Thyroid gland (tissue), 4 donors: ENCODE results near the gene COL27A1. TPM values are rescaled to one million over a fixed set of nuclear protein-coding genes. Genes with fewer than 3 reads are reported as not detected.

Source experiments
- DNase-seq, 2 donors: peaks; one replicate each; pipeline ENCODE4 v3.0.0-alpha.2; 2019
- H3K27ac ChIP-seq, 3 donors: fragments of 200-600 bp; sonication (generic); 1 replicate in 2 of 3; 2 replicates in 1 of 3; pipeline ENCODE4 v1.5.1; 2016 to 2019; ENCODE audit warnings: mild to moderate bottlenecking in 1 of 3, moderate library complexity in 1 of 3
- H3K27me3 ChIP-seq: fragments of 200-600 bp; sonication (generic); one replicate; pipeline ENCODE4 v1.5.1; 2019
- H3K36me3 ChIP-seq, 2 donors: fragments of 200-600 bp; sonication (generic); one replicate each; pipeline ENCODE4 v1.5.1; 2016 to 2019
- H3K4me1 ChIP-seq, 2 donors: fragments of 200-600 bp; sonication (generic); one replicate each; pipeline ENCODE4 v1.5.1; 2017 to 2019
- H3K4me3 ChIP-seq, 3 donors: fragments of 200-600 bp; sonication (generic); replicated peaks in 1 of 3; 1 replicate in 2 of 3; 2 replicates in 1 of 3; pipeline ENCODE4 v1.5.1; 2016; ENCODE audit warnings: mild to moderate bottlenecking in 1 of 3
- H3K9me3 ChIP-seq: fragments of 200-600 bp; sonication (generic); one replicate; pipeline ENCODE4 v1.5.1; 2017
- CTCF ChIP-seq, 6 experiments: fragments of 200-600 bp in 3 of 6; fragments of 450-650 bp in 3 of 6; sonication (generic) in 3 of 6; IDR thresholded peaks; one replicate each; pipeline ENCODE4 v1.5.1; 2016 to 2019; ENCODE audit warnings: antibody characterized with exemption in 6 of 6, mild to moderate bottlenecking in 2 of 6, inconsistent platforms in 1 of 6, moderate library complexity in 1 of 6
- POLR2A ChIP-seq, 2 donors: fragments of 450-650 bp; IDR thresholded peaks; one replicate each; pipeline ENCODE4 v1.6.1; 2017; ENCODE audit warnings: antibody characterized with exemption in 2 of 2, mild to moderate bottlenecking in 2 of 2, moderate library complexity in 1 of 2
- whole genome bisulfite sequencing, 2 donors: methylation state at CpG; one replicate each; pipeline ENCODE4 v1.1.5; 2017; 5-methylcytosine and 5-hydroxymethylcytosine counted together
- intact Hi-C: fragments of 100-400 bp; cut with DNase I; formaldehyde crosslinking; loops from one replicate; pipeline ENCODE4 v1.15.1; 2023
- total RNA-seq, 4 donors: library from RNA; depleted of rRNA; stranded (reverse); fragments of >200 nt; gene quantifications; one replicate each; pipeline ENCODE4 v1.2.3, GENCODE V29; 2016

The COL27A1 gene
- total RNA-seq, 4 donors from 2014 or later = 6.7 to 32.5 (median 10.6) TPM

DNA sequence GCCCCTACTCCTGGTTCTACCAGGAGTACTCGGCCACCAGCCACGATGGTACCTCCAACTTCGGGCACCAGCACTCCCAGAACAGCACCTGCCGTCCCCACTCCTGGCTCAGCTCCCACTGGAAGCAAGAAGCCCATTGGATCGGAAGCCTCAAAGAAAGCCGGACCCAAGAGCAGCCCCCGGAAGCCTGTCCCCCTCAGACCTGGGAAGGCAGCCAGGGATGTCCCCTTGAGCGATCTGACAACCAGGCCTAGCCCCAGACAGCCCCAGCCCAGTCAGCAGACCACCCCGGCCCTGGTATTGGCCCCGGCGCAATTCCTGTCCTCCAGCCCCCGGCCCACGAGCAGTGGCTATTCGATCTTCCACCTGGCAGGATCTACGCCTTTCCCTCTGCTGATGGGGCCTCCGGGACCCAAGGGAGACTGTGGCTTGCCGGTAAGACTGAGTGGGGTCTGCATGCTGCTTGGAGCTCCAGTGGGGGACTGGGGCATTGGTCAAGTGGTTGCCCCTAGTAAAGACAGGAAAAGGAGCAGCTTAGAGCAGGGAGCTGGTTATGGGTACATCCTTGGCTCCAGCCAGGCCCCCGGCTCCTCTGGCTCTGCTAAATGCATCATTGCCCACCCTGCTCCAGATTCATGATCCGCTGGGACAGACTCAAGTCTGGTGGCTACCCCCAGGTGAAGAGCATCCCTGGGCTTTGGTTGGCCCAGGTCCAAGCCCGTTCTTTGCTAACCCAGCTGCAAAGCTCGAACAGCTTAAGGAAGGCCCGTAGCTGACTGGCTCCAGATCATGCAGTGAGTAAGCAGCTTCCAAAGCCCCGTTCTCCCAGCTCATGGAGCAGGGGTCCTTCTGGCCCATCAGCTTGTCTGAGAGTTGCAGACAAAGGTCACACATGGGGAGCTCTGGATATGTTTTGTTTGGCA, 14.0 kb downstream of the COL27A1 start:
- DNase-seq = no peak
- H3K36me3 ChIP-seq = no peaks in the 10 kb centered on the region
- intact Hi-C loops = no loop called here
- no peak overlapping the region for H3K27ac ChIP-seq
- H3K4me3 ChIP-seq = no peak overlapping the region
- no peaks in the 10 kb centered on the region for H3K9me3 ChIP-seq
- TF ChIP-seq CTCF (IDR thresholded peaks at IDR 0.05) = no peak
- no peak for TF ChIP-seq POLR2A (IDR thresholded peaks at IDR 0.05)
- H3K27me3 ChIP-seq = no peaks in the 10 kb centered on the region
- H3K4me1 ChIP-seq = no peaks in the 10 kb centered on the region
- 74 to 81% methylated on average over 16 to 23 of the region's 23 CpGs for WGBS, 2 donors

DNA sequence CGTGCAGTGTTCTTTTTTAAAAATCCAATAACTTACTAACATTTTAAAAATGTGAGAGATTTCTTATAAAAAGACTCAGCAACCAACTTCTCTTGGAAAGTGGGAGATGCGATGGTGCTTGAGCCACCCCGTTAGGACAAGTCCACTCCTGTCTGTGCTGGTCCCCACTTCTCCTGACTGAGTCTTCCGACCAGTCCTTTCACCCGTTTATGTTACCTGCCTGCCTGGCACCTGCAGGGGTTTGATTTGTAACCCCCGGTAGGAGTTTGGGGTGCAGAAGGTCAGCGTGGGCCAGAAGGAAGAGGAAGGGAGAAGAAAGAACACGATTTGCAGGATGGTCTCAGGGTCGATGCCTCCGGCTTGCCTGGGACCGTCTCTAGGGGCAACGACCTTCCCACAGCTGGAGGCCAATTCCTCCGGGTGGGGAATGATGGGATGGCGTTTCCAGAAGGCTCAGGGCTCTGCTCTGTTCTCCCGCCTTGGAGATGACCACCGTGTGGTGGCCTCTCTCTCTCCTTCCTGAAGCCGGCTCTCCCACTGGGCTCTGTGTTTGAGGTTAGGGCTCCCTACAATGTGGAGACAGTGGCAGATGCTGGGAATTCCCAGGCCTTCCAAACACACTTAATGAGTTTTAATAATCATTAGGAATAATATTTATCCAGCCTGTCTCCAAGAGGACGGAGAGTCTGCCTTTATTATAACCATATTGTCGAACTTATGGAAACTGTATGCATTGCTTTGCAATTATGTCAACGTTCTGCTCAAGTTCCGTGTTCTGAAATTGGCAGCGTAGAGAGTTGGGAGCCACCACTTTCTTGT, 14.8 kb downstream of the COL27A1 start:
- no peak overlapping the region for H3K27ac ChIP-seq

GRCh38 chr9:114170771-114171461, 15.6 kb downstream of the COL27A1 start:
- Histone ChIP-seq H3K4me1 (no peaks in the 10 kb centered on the region), H3K36me3 (no peaks in the 10 kb centered on the region), H3K27me3 (no peaks in the 10 kb centered on the region), H3K4me3 (no peak overlapping the region), H3K9me3 (no peaks in the 10 kb centered on the region), H3K27ac (no peak overlapping the region)
- 91 to 92% methylated on average over 11 of the region's 11 CpGs for WGBS, 2 donors
- intact Hi-C loops = no loop called here
- TF ChIP-seq CTCF (IDR thresholded peaks at IDR 0.05) (no peak), POLR2A (IDR thresholded peaks at IDR 0.05) (no peak)
- no peak for DNase-seq

More for the DNA sequence above, 14.8 kb downstream of the COL27A1 start:
- H3K4me3 ChIP-seq = no peak overlapping the region
- H3K27me3 ChIP-seq = no peaks in the 10 kb centered on the region
- no peaks in the 10 kb centered on the region for H3K9me3 ChIP-seq
- intact Hi-C loops = no loop called here
- DNase-seq = no peak
- TF ChIP-seq CTCF (IDR thresholded peaks at IDR 0.05) (no peak), POLR2A (IDR thresholded peaks at IDR 0.05) (no peak)
- H3K36me3 ChIP-seq = no peaks in the 10 kb centered on the region
- WGBS, 2 donors = 84 to 85% methylated on average over 22 of the region's 22 CpGs
- no peaks in the 10 kb centered on the region for H3K4me1 ChIP-seq

GRCh38 chr9:114171500-114171899, 16.2 kb downstream of the COL27A1 start:
- no peak for DNase-seq
- no peak overlapping the region for H3K4me3 ChIP-seq
- intact Hi-C loops = no loop called here

More at GRCh38 chr9:114171500-114171899, 16.2 kb downstream of the COL27A1 start:
- no peak for TF ChIP-seq POLR2A (IDR thresholded peaks at IDR 0.05)
- TF ChIP-seq CTCF (IDR thresholded peaks at IDR 0.05) = no peak
- Histone ChIP-seq H3K27ac (no peak overlapping the region), H3K9me3 (no peaks in the 10 kb centered on the region), H3K27me3 (no peaks in the 10 kb centered on the region), H3K36me3 (no peaks in the 10 kb centered on the region), H3K4me1 (no peaks in the 10 kb centered on the region)
- 95 to 96% methylated on average over 5 to 7 of the region's 7 CpGs for WGBS, 2 donors
